ENCODE measurements around the gene HNRNPUL2. TPM values are rescaled to one million over a fixed set of nuclear protein-coding genes. Genes with fewer than 3 reads are reported as not detected.

The HNRNPUL2 gene
- total and polyA plus RNA-seq, 4 donors = 15.3 to 69.3 (median 47.7) TPM

GRCh38 chr11:62728171-62728988 lies 1.1 kb upstream of the HNRNPUL2 start, which contains the start of gene TTC9C:
Gene TTC9C (plus strand): TSS chr11:62728486. CDS start chr11:62728849, 363 bp downstream.
- H3K4me1 ChIP-seq (ENCODE audit: control insufficient read depth, insufficient read depth, low read length) = peaks cover 24% of the 10 kb centered on the region

GRCh38 chr11:62727872-62728170 lies 564 bp upstream of the HNRNPUL2 start:
- Histone ChIP-seq H3K27me3 (ENCODE audit: control insufficient read depth, insufficient read depth, low read length) (no peaks in the 10 kb centered on the region), H3K4me3 (ENCODE audit: low read depth, low read length) (peak overlapping the region; percentile 99), H3K36me3 (ENCODE audit: control insufficient read depth, insufficient read depth, low read length) (peaks cover 33% of the 10 kb centered on the region), H3K27ac (ENCODE audit: low read depth, low read length) (peak overlapping the region; percentile 100), H3K9me3 (ENCODE audit: control insufficient read depth, insufficient read depth, low read length) (no peaks in the 10 kb centered on the region), H3K4me1 (ENCODE audit: control insufficient read depth, insufficient read depth, low read length) (peaks cover 24% of the 10 kb centered on the region)
- 0% methylated on average over 17 of the region's 20 CpGs for WGBS (ENCODE audit: insufficient coverage)
- peak in 5 of 6 donors; percentile 94 to 99 (median 98) for DNase-seq (ENCODE audit: low read depth in 4 of 6, low spot score in 6 of 6)

More at GRCh38 chr11:62728171-62728988, 1.1 kb upstream of the HNRNPUL2 start, which contains the start of gene TTC9C:
- Histone ChIP-seq H3K9me3 (ENCODE audit: control insufficient read depth, insufficient read depth, low read length) (no peaks in the 10 kb centered on the region), H3K27me3 (ENCODE audit: control insufficient read depth, insufficient read depth, low read length) (no peaks in the 10 kb centered on the region), H3K27ac (ENCODE audit: low read depth, low read length) (peak within 1 kb of the TSS; percentile 100), H3K4me3 (ENCODE audit: low read depth, low read length) (peak within 1 kb of the TSS; percentile 99), H3K36me3 (ENCODE audit: control insufficient read depth, insufficient read depth, low read length) (peaks cover 28% of the 10 kb centered on the region)
- peak; percentile 78 to 97 (median 88) for DNase-seq (ENCODE audit: low read depth in 4 of 6, low spot score in 6 of 6)
- WGBS (ENCODE audit: insufficient coverage) = 0% methylated on average over 15 of the region's 29 CpGs

- DNase-seq (ENCODE audit: low read depth in 4 of 6, low spot score in 6 of 6) = no peak
- Histone ChIP-seq H3K27me3 (ENCODE audit: control insufficient read depth, insufficient read depth, low read length) (no peaks in the 10 kb centered on the region), H3K9me3 (ENCODE audit: control insufficient read depth, insufficient read depth, low read length) (no peaks in the 10 kb centered on the region), H3K4me3 (ENCODE audit: low read depth, low read length) (peak overlapping the region; percentile 99), H3K36me3 (ENCODE audit: control insufficient read depth, insufficient read depth, low read length) (peaks cover 37% of the 10 kb centered on the region), H3K27ac (ENCODE audit: low read depth, low read length) (peak overlapping the region; percentile 100), H3K4me1 (ENCODE audit: control insufficient read depth, insufficient read depth, low read length) (peaks cover 24% of the 10 kb centered on the region)
- 0% methylated on average over 37 of the region's 37 CpGs for WGBS (ENCODE audit: insufficient coverage)
Observed at GRCh38 chr11:62726915-62727164, 417 bp downstream of the HNRNPUL2 start.

GRCh38 chr11:62726156-62726914 lies 922 bp downstream of the HNRNPUL2 start:
- H3K4me3 ChIP-seq (ENCODE audit: low read depth, low read length) = peak overlapping the region; percentile 99
- H3K4me1 ChIP-seq (ENCODE audit: control insufficient read depth, insufficient read depth, low read length) = peaks cover 24% of the 10 kb centered on the region
- peaks cover 38% of the 10 kb centered on the region for H3K36me3 ChIP-seq (ENCODE audit: control insufficient read depth, insufficient read depth, low read length)
- DNase-seq (ENCODE audit: low read depth in 4 of 6, low spot score in 6 of 6) = no peak
- no peaks in the 10 kb centered on the region for H3K27me3 ChIP-seq (ENCODE audit: control insufficient read depth, insufficient read depth, low read length)
- no peaks in the 10 kb centered on the region for H3K9me3 ChIP-seq (ENCODE audit: control insufficient read depth, insufficient read depth, low read length)
- under 1% methylated on average over 49 of the region's 51 CpGs for WGBS (ENCODE audit: insufficient coverage)
- H3K27ac ChIP-seq (ENCODE audit: low read depth, low read length) = peak overlapping the region; percentile 100

- Histone ChIP-seq H3K27me3 (ENCODE audit: control insufficient read depth, insufficient read depth, low read length) (no peaks in the 10 kb centered on the region), H3K9me3 (ENCODE audit: control insufficient read depth, insufficient read depth, low read length) (no peaks in the 10 kb centered on the region), H3K4me3 (ENCODE audit: low read depth, low read length) (peak overlapping the region; percentile 99), H3K36me3 (ENCODE audit: control insufficient read depth, insufficient read depth, low read length) (peaks cover 38% of the 10 kb centered on the region), H3K4me1 (ENCODE audit: control insufficient read depth, insufficient read depth, low read length) (peaks cover 24% of the 10 kb centered on the region), H3K27ac (ENCODE audit: low read depth, low read length) (no peak overlapping the region)
- WGBS (ENCODE audit: insufficient coverage) = 0% methylated on average over 6 of the region's 7 CpGs
- no peak for DNase-seq (ENCODE audit: low read depth in 4 of 6, low spot score in 6 of 6)
Observed at GRCh38 chr11:62725646-62726045, 1.6 kb downstream of the HNRNPUL2 start.

GRCh38 chr11:62724171-62724570 lies 3.1 kb downstream of the HNRNPUL2 start:
- DNase-seq (ENCODE audit: low read depth in 4 of 6, low spot score in 6 of 6) = no peak
- Histone ChIP-seq H3K36me3 (ENCODE audit: control insufficient read depth, insufficient read depth, low read length) (peaks cover 47% of the 10 kb centered on the region), H3K9me3 (ENCODE audit: control insufficient read depth, insufficient read depth, low read length) (no peaks in the 10 kb centered on the region), H3K4me3 (ENCODE audit: low read depth, low read length) (no peak overlapping the region), H3K27me3 (ENCODE audit: control insufficient read depth, insufficient read depth, low read length) (no peaks in the 10 kb centered on the region), H3K4me1 (ENCODE audit: control insufficient read depth, insufficient read depth, low read length) (peaks cover 9% of the 10 kb centered on the region), H3K27ac (ENCODE audit: low read depth, low read length) (no peak overlapping the region)
- WGBS (ENCODE audit: insufficient coverage) = 66% methylated on average over 3 of the region's 8 CpGs

- Histone ChIP-seq H3K4me1 (ENCODE audit: control insufficient read depth, insufficient read depth, low read length) (peaks cover 5% of the 10 kb centered on the region), H3K27ac (ENCODE audit: low read depth, low read length) (no peak overlapping the region)
Observed at GRCh38 chr11:62721994-62722393, 5.3 kb downstream of the HNRNPUL2 start.

GRCh38 chr11:62719302-62719978 lies 7.8 kb downstream of the HNRNPUL2 start:
- Histone ChIP-seq H3K27me3 (ENCODE audit: control insufficient read depth, insufficient read depth, low read length) (no peaks in the 10 kb centered on the region), H3K4me3 (ENCODE audit: low read depth, low read length) (no peak overlapping the region), H3K27ac (ENCODE audit: low read depth, low read length) (no peak overlapping the region), H3K4me1 (ENCODE audit: control insufficient read depth, insufficient read depth, low read length) (no peaks in the 10 kb centered on the region), H3K9me3 (ENCODE audit: control insufficient read depth, insufficient read depth, low read length) (no peaks in the 10 kb centered on the region), H3K36me3 (ENCODE audit: control insufficient read depth, insufficient read depth, low read length) (peaks cover 76% of the 10 kb centered on the region)
- WGBS (ENCODE audit: insufficient coverage) = 100% methylated on average over 1 of the region's 2 CpGs
- no peak for DNase-seq (ENCODE audit: low read depth in 4 of 6, low spot score in 6 of 6)

More at GRCh38 chr11:62721994-62722393, 5.3 kb downstream of the HNRNPUL2 start:
- H3K9me3 ChIP-seq (ENCODE audit: control insufficient read depth, insufficient read depth, low read length) = no peaks in the 10 kb centered on the region
- H3K27me3 ChIP-seq (ENCODE audit: control insufficient read depth, insufficient read depth, low read length) = no peaks in the 10 kb centered on the region
- no peak for DNase-seq (ENCODE audit: low read depth in 4 of 6, low spot score in 6 of 6)
- WGBS (ENCODE audit: insufficient coverage) = 92% methylated on average over 5 of the region's 7 CpGs
- H3K36me3 ChIP-seq (ENCODE audit: control insufficient read depth, insufficient read depth, low read length) = peaks cover 66% of the 10 kb centered on the region
- no peak overlapping the region for H3K4me3 ChIP-seq (ENCODE audit: low read depth, low read length)

GRCh38 chr11:62716816-62717215 lies 10.4 kb downstream of the HNRNPUL2 start:
- no peak overlapping the region for H3K4me3 ChIP-seq (ENCODE audit: low read depth, low read length)
- 40% methylated on average over 10 of the region's 11 CpGs for WGBS (ENCODE audit: insufficient coverage)
- H3K27me3 ChIP-seq (ENCODE audit: control insufficient read depth, insufficient read depth, low read length) = no peaks in the 10 kb centered on the region
- H3K27ac ChIP-seq (ENCODE audit: low read depth, low read length) = no peak overlapping the region
- H3K9me3 ChIP-seq (ENCODE audit: control insufficient read depth, insufficient read depth, low read length) = no peaks in the 10 kb centered on the region
- no peaks in the 10 kb centered on the region for H3K4me1 ChIP-seq (ENCODE audit: control insufficient read depth, insufficient read depth, low read length)
- peaks cover 72% of the 10 kb centered on the region for H3K36me3 ChIP-seq (ENCODE audit: control insufficient read depth, insufficient read depth, low read length)
- DNase-seq (ENCODE audit: low read depth in 4 of 6, low spot score in 6 of 6) = no peak

All from spinal cord (tissue), 10 donors.